ENCODE measurements around the gene STAB1. TPM values are rescaled to one million over a fixed set of nuclear protein-coding genes. Genes with fewer than 3 reads are reported as not detected.

Gene STAB1
- total RNA-seq, 2 donors from 2014 or later = 46.5 to 62.6 TPM

GRCh38 chr3:52554026-52554755 is 59.1 kb downstream of the STAB1 start:
- Histone ChIP-seq H3K27ac (no peak overlapping the region), H3K27me3 (no peaks in the 10 kb centered on the region), H3K9me3 (no peaks in the 10 kb centered on the region), H3K4me3 (no peak overlapping the region), H3K4me1 (peaks cover 0 to 25% of the 10 kb centered on the region in 2 donors), H3K36me3 (peaks cover 53% of the 10 kb centered on the region)
- no peak for TF ChIP-seq CTCF (IDR thresholded peaks at IDR 0.05)
- DNase-seq (ENCODE audit: low spot score) = no peak

- DNase-seq (ENCODE audit: low spot score) = no peak
- Histone ChIP-seq H3K27me3 (no peaks in the 10 kb centered on the region), H3K27ac (no peak overlapping the region), H3K9me3 (no peaks in the 10 kb centered on the region), H3K36me3 (peaks cover 46% of the 10 kb centered on the region), H3K4me3 (no peak overlapping the region), H3K4me1 (peaks cover 0 to 25% of the 10 kb centered on the region in 2 donors)
- no peak for TF ChIP-seq CTCF (IDR thresholded peaks at IDR 0.05)
Observed at GRCh38 chr3:52555056-52555455, 59.9 kb downstream of the STAB1 start.

GRCh38 chr3:52557011-52557960 is 62.1 kb downstream of the STAB1 start:
- H3K4me3 ChIP-seq = no peak overlapping the region
- H3K4me1 ChIP-seq = peaks cover 0 to 9% of the 10 kb centered on the region in 2 donors
- no peak overlapping the region for H3K27ac ChIP-seq
- H3K36me3 ChIP-seq = peaks cover 57% of the 10 kb centered on the region
- DNase-seq (ENCODE audit: low spot score) = no peak
- TF ChIP-seq CTCF (IDR thresholded peaks at IDR 0.05) = no peak
- no peaks in the 10 kb centered on the region for H3K27me3 ChIP-seq
- H3K9me3 ChIP-seq = no peaks in the 10 kb centered on the region

GRCh38 chr3:52558436-52558835 is 63.3 kb downstream of the STAB1 start:
- no peak for DNase-seq (ENCODE audit: low spot score)
- H3K36me3 ChIP-seq = peaks cover 62% of the 10 kb centered on the region
- TF ChIP-seq CTCF (IDR thresholded peaks at IDR 0.05) = no peak
- H3K4me3 ChIP-seq = no peak overlapping the region
- H3K27me3 ChIP-seq = no peaks in the 10 kb centered on the region
- H3K9me3 ChIP-seq = no peaks in the 10 kb centered on the region
- no peak overlapping the region for H3K27ac ChIP-seq
- H3K4me1 ChIP-seq = peaks cover 0 to 9% of the 10 kb centered on the region in 2 donors

- Histone ChIP-seq H3K4me1 (peaks cover 0 to 5% of the 10 kb centered on the region in 2 donors), H3K36me3 (peaks cover 55% of the 10 kb centered on the region), H3K4me3 (no peak overlapping the region), H3K9me3 (no peaks in the 10 kb centered on the region), H3K27ac (no peak overlapping the region), H3K27me3 (no peaks in the 10 kb centered on the region)
- TF ChIP-seq CTCF (IDR thresholded peaks at IDR 0.05) = no peak
- DNase-seq (ENCODE audit: low spot score) = no peak
Observed at GRCh38 chr3:52561028-52561747, 66.0 kb downstream of the STAB1 start.

Data from right atrium auricular region (tissue), 2 donors.